ENCODE data around the gene CDC42SE2.

Gene CDC42SE2

GRCh38 chr5:131393498-131393968 is 129.7 kb downstream of the CDC42SE2 start:
- TF ChIP-seq SIN3A (IDR thresholded peaks at IDR 0.05; ENCODE audit: borderline replicate concordance, insufficient read depth, low read length): no peak
- TF ChIP-seq POLR2AphosphoS5 (IDR thresholded peaks at IDR 0.05; ENCODE audit: low read depth, low read length): no peak
- no peak for TF ChIP-seq REST (IDR thresholded peaks at IDR 0.05; ENCODE audit: insufficient read depth in 1 of 2, low read depth in 2 of 2, low read length in 2 of 2)
- no peak for TF ChIP-seq FOXP2 (optimal IDR thresholded peaks at IDR 0.05; ENCODE audit: borderline replicate concordance, extremely low read depth, extremely low read length, insufficient read depth)
- TF ChIP-seq TAF1 (IDR thresholded peaks at IDR 0.05; ENCODE audit: borderline replicate concordance, insufficient read depth, low read length): no peak

- TF ChIP-seq FOXP2 (optimal IDR thresholded peaks at IDR 0.05; ENCODE audit: borderline replicate concordance, extremely low read depth, extremely low read length, insufficient read depth) (no peak), TAF1 (IDR thresholded peaks at IDR 0.05; ENCODE audit: borderline replicate concordance, insufficient read depth, low read length) (no peak), POLR2AphosphoS5 (IDR thresholded peaks at IDR 0.05; ENCODE audit: low read depth, low read length) (no peak), REST (IDR thresholded peaks at IDR 0.05; ENCODE audit: insufficient read depth in 1 of 2, low read depth in 2 of 2, low read length in 2 of 2) (no peak), SIN3A (IDR thresholded peaks at IDR 0.05; ENCODE audit: borderline replicate concordance, insufficient read depth, low read length) (no peak)
Observed at GRCh38 chr5:131394128-131394527, 130.3 kb downstream of the CDC42SE2 start.

GRCh38 chr5:131396015-131396414 is 132.2 kb downstream of the CDC42SE2 start:
- no peak for TF ChIP-seq TAF1 (IDR thresholded peaks at IDR 0.05; ENCODE audit: borderline replicate concordance, insufficient read depth, low read length)
- no peak for TF ChIP-seq SIN3A (IDR thresholded peaks at IDR 0.05; ENCODE audit: borderline replicate concordance, insufficient read depth, low read length)
- TF ChIP-seq POLR2AphosphoS5 (IDR thresholded peaks at IDR 0.05; ENCODE audit: low read depth, low read length): no peak
- no peak for TF ChIP-seq FOXP2 (optimal IDR thresholded peaks at IDR 0.05; ENCODE audit: borderline replicate concordance, extremely low read depth, extremely low read length, insufficient read depth)
- TF ChIP-seq REST (IDR thresholded peaks at IDR 0.05; ENCODE audit: insufficient read depth in 1 of 2, low read depth in 2 of 2, low read length in 2 of 2): no peak

- no peak for TF ChIP-seq SIN3A (IDR thresholded peaks at IDR 0.05; ENCODE audit: borderline replicate concordance, insufficient read depth, low read length)
- no peak for TF ChIP-seq FOXP2 (optimal IDR thresholded peaks at IDR 0.05; ENCODE audit: borderline replicate concordance, extremely low read depth, extremely low read length, insufficient read depth)
- TF ChIP-seq TAF1 (IDR thresholded peaks at IDR 0.05; ENCODE audit: borderline replicate concordance, insufficient read depth, low read length): no peak
- TF ChIP-seq POLR2AphosphoS5 (IDR thresholded peaks at IDR 0.05; ENCODE audit: low read depth, low read length): no peak
- TF ChIP-seq REST (IDR thresholded peaks at IDR 0.05; ENCODE audit: insufficient read depth in 1 of 2, low read depth in 2 of 2, low read length in 2 of 2): no peak
Observed at GRCh38 chr5:131396630-131397273, 132.9 kb downstream of the CDC42SE2 start.

Measured in PFSK-1 (cell line).